Epithelial cell of proximal tubule (primary cell): Measurements from ENCODE around the gene PGAP1. TPM values are rescaled to one million over a fixed set of nuclear protein-coding genes. Genes with fewer than 3 reads are reported as not detected.

Experiments used
- DNase-seq: peaks from one replicate; pipeline ENCODE4 v3.0.0-alpha.2; 2011; ENCODE audit warnings: low read depth
- H3K4me3 ChIP-seq: 2 replicates; pipeline ENCODE4 v1.5.1; 2011; ENCODE audit warnings: low read depth, mild to moderate bottlenecking, low read length
- CTCF ChIP-seq: conservative IDR thresholded peaks from 2 replicates; pipeline ENCODE4 v1.5.1; 2012; ENCODE audit warnings: low read depth, mild to moderate bottlenecking, low read length
- total RNA-seq: library from RNA; depleted of rRNA; stranded (reverse); fragments of >200 nt; gene quantifications from 2 replicates; pipeline ENCODE4 v1.2.3, GENCODE V29; 2015

The PGAP1 gene
- total RNA-seq, 1 donor from 2014 or later = 1.2 TPM

- no peak for DNase-seq
- TF ChIP-seq CTCF = no peak
- no peak overlapping the region for H3K4me3 ChIP-seq
Observed at GRCh38 chr2:196873511-196873910, 53.0 kb downstream of the PGAP1 start.

GRCh38 chr2:196854629-196855028 is 71.9 kb downstream of the PGAP1 start:
- TF ChIP-seq CTCF = no peak
- no peak overlapping the region for H3K4me3 ChIP-seq
- no peak for DNase-seq

- no peak overlapping the region for H3K4me3 ChIP-seq
- no peak for TF ChIP-seq CTCF
- DNase-seq = no peak
Observed at GRCh38 chr2:196853301-196854087, 73.0 kb downstream of the PGAP1 start.

GRCh38 chr2:196851088-196851487 is 75.4 kb downstream of the PGAP1 start:
- no peak for TF ChIP-seq CTCF
- DNase-seq = no peak
- no peak overlapping the region for H3K4me3 ChIP-seq

- no peak for DNase-seq
- peak; percentile 54 for TF ChIP-seq CTCF
- no peak overlapping the region for H3K4me3 ChIP-seq
Observed at GRCh38 chr2:196849895-196850294, 76.6 kb downstream of the PGAP1 start.

- TF ChIP-seq CTCF = no peak
- no peak for DNase-seq
- H3K4me3 ChIP-seq = no peak overlapping the region
Observed at GRCh38 chr2:196846295-196846694, 80.2 kb downstream of the PGAP1 start.

- no peak overlapping the region for H3K4me3 ChIP-seq
- DNase-seq = no peak
- TF ChIP-seq CTCF = no peak
Observed at GRCh38 chr2:196845371-196845770, 81.1 kb downstream of the PGAP1 start.
